ENCODE measurements around the gene CENPM. TPM values are rescaled to one million over a fixed set of nuclear protein-coding genes. Genes with fewer than 3 reads are reported as not detected.

The CENPM gene
- total RNA-seq, 4 donors from 2014 or later, result 5.9 to 20.2 (median 9.1) TPM

DNA sequence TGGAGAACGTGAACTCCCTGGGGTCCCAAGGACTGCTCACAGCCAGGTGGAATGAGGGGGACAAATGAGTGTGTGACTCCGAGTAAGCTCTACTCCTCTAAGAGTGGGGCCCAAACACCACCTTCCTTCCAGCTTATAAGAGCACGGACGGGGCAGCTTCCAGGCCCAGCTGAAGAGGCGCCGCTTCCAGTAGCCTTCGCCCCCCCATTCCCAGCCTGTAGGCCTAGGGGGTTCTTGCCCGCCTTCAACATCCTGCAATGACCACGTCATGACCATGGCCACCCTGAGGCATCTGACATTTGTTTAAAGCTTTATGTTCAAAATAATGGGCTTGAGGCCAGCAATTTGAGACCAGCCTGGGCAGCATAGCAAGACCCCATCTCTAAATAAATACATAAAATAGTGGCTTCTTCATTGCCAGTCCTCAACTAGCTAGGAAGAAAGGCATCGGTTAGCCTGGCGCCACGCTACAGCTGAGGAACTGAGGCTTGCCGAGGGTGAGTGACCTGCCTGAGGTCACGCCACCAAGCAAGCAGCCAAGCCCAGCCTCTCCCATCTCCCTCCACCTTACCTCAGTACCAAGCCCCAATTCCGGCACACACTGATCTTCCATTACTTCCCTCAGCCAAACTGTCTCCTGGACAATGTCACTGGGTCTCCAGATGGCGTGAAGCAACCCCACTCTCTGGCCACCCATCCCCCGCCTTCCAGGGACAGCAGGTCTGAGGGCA lies 12.5 kb downstream of the CENPM start:
- intact Hi-C loops (cut with DNase I; ENCODE audit: low total_unique reads), result no loop called here
- WGBS, 2 donors, result 94 to 97% methylated on average over 17 of the region's 17 CpGs
- no peak overlapping the region for H3K4me3 ChIP-seq (ENCODE audit: low read depth, poor library complexity, severe bottlenecking)
- TF ChIP-seq, protein P1, sequence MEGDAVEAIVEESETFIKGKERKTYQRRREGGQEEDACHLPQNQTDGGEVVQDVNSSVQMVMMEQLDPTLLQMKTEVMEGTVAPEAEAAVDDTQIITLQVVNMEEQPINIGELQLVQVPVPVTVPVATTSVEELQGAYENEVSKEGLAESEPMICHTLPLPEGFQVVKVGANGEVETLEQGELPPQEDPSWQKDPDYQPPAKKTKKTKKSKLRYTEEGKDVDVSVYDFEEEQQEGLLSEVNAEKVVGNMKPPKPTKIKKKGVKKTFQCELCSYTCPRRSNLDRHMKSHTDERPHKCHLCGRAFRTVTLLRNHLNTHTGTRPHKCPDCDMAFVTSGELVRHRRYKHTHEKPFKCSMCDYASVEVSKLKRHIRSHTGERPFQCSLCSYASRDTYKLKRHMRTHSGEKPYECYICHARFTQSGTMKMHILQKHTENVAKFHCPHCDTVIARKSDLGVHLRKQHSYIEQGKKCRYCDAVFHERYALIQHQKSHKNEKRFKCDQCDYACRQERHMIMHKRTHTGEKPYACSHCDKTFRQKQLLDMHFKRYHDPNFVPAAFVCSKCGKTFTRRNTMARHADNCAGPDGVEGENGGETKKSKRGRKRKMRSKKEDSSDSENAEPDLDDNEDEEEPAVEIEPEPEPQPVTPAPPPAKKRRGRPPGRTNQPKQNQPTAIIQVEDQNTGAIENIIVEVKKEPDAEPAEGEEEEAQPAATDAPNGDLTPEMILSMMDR (IDR thresholded peaks at IDR 0.05), result no peak
- TF ChIP-seq POLR2A (IDR thresholded peaks at IDR 0.05), result no peak
- DNase-seq (ENCODE audit: low spot score in 2 of 2), result no peak

DNA sequence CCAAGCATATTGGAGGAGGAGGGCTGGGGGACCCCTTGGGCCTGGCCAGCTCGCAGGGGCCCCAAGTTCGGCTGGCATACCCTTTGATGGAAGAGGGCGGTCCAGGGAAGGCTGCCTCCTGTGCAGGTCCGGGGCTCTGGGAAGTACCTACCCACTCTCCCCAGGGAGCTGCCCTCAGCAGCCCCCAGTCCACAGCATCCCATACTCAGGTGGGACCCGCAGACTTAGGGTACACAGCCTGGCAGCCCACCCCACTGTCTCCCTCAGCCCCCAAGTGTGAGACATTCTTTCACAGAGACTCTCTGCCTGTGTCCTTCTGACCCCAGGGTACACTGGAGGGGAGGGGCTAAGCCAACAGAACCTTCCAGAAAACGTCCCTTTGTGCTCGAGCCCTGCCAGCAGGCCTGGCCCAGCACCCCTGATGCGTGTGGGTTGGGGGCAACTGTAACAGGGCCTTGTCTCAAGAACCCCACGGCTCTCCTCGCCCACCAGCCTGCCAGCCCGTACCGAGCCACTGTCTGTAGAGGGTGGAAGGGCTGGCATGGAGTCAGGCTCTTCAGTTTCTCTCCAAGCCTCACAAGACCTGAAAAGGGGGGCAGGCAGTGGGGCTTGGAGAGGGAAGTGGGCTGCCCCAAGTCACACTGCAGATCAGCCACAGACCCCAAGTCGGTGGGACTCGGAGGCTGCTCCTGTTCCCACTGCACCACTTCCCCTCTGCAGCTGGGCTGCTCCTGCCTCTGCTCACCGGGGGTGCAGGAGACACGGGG lies 13.4 kb downstream of the CENPM start:
- intact Hi-C loops (cut with DNase I; ENCODE audit: low total_unique reads), result no loop called here

DNA sequence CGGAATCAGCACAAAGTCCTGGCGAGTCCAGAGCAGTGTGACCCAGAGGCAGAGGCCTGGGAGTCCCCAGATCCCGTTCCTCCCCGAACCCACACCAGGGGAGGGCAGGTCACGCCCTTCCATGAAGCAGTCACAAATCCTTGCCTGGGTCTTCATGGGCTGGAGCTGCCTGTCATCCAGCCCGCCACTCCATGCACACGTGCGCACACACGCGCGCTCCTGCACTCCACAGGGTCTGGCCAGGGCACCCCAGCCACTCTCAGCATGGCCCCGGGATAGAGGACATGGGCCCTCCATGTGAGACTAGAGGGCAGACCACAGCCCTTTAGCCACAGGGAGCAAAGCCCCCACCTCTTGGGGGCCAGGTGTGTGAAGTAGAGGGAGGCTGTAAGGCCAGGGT lies 14.6 kb downstream of the CENPM start:
- intact Hi-C loops (cut with DNase I; ENCODE audit: low total_unique reads), result no loop called here
- no peak overlapping the region for H3K4me3 ChIP-seq (ENCODE audit: low read depth, poor library complexity, severe bottlenecking)
- no peak for DNase-seq (ENCODE audit: low spot score in 2 of 2)
- TF ChIP-seq POLR2A (IDR thresholded peaks at IDR 0.05), result no peak
- TF ChIP-seq, protein P1 (IDR thresholded peaks at IDR 0.05), result no peak
- whole genome bisulfite sequencing, 2 donors, result 94 to 99% methylated on average over 12 of the region's 12 CpGs

More for the DNA sequence above, 13.4 kb downstream of the CENPM start:
- no peak for DNase-seq (ENCODE audit: low spot score in 2 of 2)
- H3K4me3 ChIP-seq (ENCODE audit: low read depth, poor library complexity, severe bottlenecking), result no peak overlapping the region
- WGBS, 2 donors, result 85 to 88% methylated on average over 13 to 15 of the region's 16 CpGs
- no peak for TF ChIP-seq POLR2A (IDR thresholded peaks at IDR 0.05)
- TF ChIP-seq, protein P1 (IDR thresholded peaks at IDR 0.05), result no peak

DNA sequence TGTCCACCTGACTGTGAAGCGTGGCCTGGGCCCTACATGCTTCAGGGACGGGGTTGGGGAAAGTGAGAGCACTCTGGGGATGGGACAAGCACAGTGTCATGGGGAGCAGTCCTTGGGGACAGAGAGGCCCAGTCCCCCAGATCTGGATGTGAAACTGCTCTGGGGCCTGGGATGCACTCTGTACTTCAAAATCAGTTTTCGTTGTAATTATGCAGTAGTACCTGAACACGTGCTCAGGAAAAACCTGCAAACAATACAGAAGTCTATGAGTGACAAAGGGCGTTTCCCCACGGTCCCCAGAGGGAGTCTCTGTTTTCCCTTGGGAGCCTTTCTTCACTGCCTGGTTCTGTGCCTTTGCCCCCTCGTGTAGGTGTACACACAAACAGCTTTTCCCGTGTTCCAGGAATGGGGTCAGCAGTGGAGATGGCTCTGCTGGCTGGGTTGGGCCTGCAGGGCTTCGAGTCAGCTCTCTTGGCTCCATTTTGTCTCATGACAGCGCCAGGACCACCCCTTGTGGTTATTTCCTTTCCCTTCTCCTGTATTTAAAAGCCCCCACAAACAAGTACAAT lies 15.2 kb downstream of the CENPM start:
- WGBS, 2 donors, result 78 to 86% methylated on average over 10 of the region's 10 CpGs
- intact Hi-C loops (cut with DNase I; ENCODE audit: low total_unique reads), result no loop called here
- no peak for DNase-seq (ENCODE audit: low spot score in 2 of 2)

DNA sequence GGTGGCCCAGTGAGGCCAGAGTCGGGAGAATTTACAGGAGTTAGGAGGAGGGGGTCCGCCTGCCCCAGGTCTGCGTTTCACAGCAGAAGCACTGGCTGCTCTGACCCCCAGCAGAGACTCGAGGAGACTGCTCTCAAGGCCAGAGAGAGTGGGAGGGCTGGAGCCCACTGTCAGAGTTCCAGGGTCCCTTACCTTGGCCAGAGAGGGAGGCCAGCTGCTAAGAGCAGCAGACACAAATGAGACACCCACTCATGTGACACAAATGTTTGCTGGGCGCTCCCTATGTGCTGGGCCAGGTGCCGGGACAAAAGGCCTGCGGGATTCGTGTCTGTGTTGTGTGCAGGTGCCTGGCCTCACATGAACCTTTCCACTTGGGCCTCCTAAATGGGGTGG lies 17.5 kb downstream of the CENPM start:
- H3K4me3 ChIP-seq (ENCODE audit: low read depth, poor library complexity, severe bottlenecking), result no peak overlapping the region
- DNase-seq (ENCODE audit: low spot score in 2 of 2), result no peak
- WGBS, 2 donors, result 71 to 86% methylated on average over 8 of the region's 8 CpGs
- no peak for TF ChIP-seq POLR2A (IDR thresholded peaks at IDR 0.05)
- TF ChIP-seq, protein P1 (IDR thresholded peaks at IDR 0.05), result no peak
- intact Hi-C loops (cut with DNase I; ENCODE audit: low total_unique reads), result no loop called here

More for the DNA sequence above, 15.2 kb downstream of the CENPM start:
- no peak for TF ChIP-seq POLR2A (IDR thresholded peaks at IDR 0.05)
- TF ChIP-seq, protein P1 (IDR thresholded peaks at IDR 0.05), result no peak
- no peak overlapping the region for H3K4me3 ChIP-seq (ENCODE audit: low read depth, poor library complexity, severe bottlenecking)
